H1 (cell line): Measurements from ENCODE around the gene CST2. TPM values are rescaled to one million over a fixed set of nuclear protein-coding genes. Genes with fewer than 3 reads are reported as not detected.

ENCODE experiments used
- CTCF ChIA-PET: fragments of 300-600 bp; sonication (Branson Sonifier 250); formaldehyde crosslinking; loops from one replicate; lab custom pipeline; 2021; ENCODE audit not compliant: partially characterized antibody; lab: Charles Lee
- POLR2A ChIA-PET: fragments of 300-600 bp; sonication (Branson Sonifier 250); formaldehyde crosslinking; loops from one replicate; lab custom pipeline; 2021; ENCODE audit warnings: inconsistent platforms; ENCODE audit not compliant: partially characterized antibody; lab: Charles Lee
- DNase-seq, 2 experiments: peaks; one replicate each; pipeline versions ENCODE4 v3.0.0 to v3.0.0-alpha.2; 2010 to 2022; ENCODE audit warnings: low spot score in 2 of 2, low read depth in 1 of 2, mixed read lengths in 1 of 2
- FAIRE-seq: peaks from 2 replicates; lab custom pipeline; 2011; peaks lifted over from hg19 to GRCh38; lab: Jason Lieb, UNC
- H2AFZ ChIP-seq: 2 replicates; pipeline ENCODE4 v1.8.1; 2012; ENCODE audit warnings: low read length, inconsistent platforms
- H2AK5ac ChIP-seq: 2 replicates; pipeline ENCODE4 v1.6.1; 2013; ENCODE audit warnings: low read depth, low read length
- H2BK120ac ChIP-seq: replicated peaks from 2 replicates; pipeline ENCODE3; 2013; ENCODE audit warnings: low read depth, low read length, inconsistent platforms
- H2BK12ac ChIP-seq: 2 replicates; pipeline ENCODE4 v1.6.1; 2013; ENCODE audit warnings: low read depth, low read length
- H2BK15ac ChIP-seq: 2 replicates; pipeline ENCODE4 v1.6.1; 2013; ENCODE audit warnings: low read length
- H2BK20ac ChIP-seq: 2 replicates; pipeline ENCODE4 v1.6.1; 2013; ENCODE audit warnings: low read length
- H2BK5ac ChIP-seq: 2 replicates; pipeline ENCODE4 v1.6.1; 2013; ENCODE audit warnings: low read depth, low read length
- H3K14ac ChIP-seq: 2 replicates; pipeline ENCODE4 v1.6.1; 2013; ENCODE audit warnings: inconsistent platforms; ENCODE audit not compliant: insufficient read length
- H3K18ac ChIP-seq: 2 replicates; pipeline ENCODE4 v1.6.1; 2013; ENCODE audit warnings: low read length; ENCODE audit errors: extremely low read depth
- H3K23ac ChIP-seq: 2 replicates; pipeline ENCODE4 v1.6.1; 2013; ENCODE audit warnings: inconsistent platforms; ENCODE audit not compliant: insufficient read length
- H3K23me2 ChIP-seq: 2 replicates; pipeline ENCODE4 v1.6.1; 2013; ENCODE audit warnings: low read depth, low read length
- H3K27ac ChIP-seq: 2 replicates; pipeline ENCODE4 v1.6.1; 2011; ENCODE audit warnings: low read depth, low read length, inconsistent platforms
- H3K27me3 ChIP-seq, 4 experiments: replicated peaks in 1 of 4; 1 replicate in 1 of 4; 2 replicates in 3 of 4; pipeline versions ENCODE4 v1.6.1 to v1.8.1; 2011 to 2013; ENCODE audit warnings: low read length in 3 of 4, mild to moderate bottlenecking in 3 of 4, inconsistent platforms in 2 of 4, mixed read lengths in 2 of 4, moderate library complexity in 1 of 4; ENCODE audit not compliant: control insufficient read depth in 3 of 4, insufficient read depth in 3 of 4; ENCODE audit errors: extremely low read depth in 1 of 4
- H3K36me3 ChIP-seq, 4 experiments: 2 replicates each; pipeline versions ENCODE4 v1.6.1 to v1.8.1; 2011 to 2013; ENCODE audit warnings: mild to moderate bottlenecking in 4 of 4, low read length in 3 of 4, moderate library complexity in 2 of 4, control low read depth in 1 of 4, inconsistent platforms in 1 of 4; ENCODE audit not compliant: insufficient read depth in 4 of 4, control insufficient read depth in 2 of 4
- H3K4ac ChIP-seq: replicated peaks from 2 replicates; pipeline ENCODE3; 2013; ENCODE audit warnings: low read length, low read depth, mixed read lengths, inconsistent platforms; ENCODE audit not compliant: insufficient read length
- H3K4me1 ChIP-seq, 4 experiments: replicated peaks in 1 of 4; 1 replicate in 1 of 4; 2 replicates in 3 of 4; pipeline versions ENCODE4 v1.6.1 to v1.8.1; 2011 to 2013; ENCODE audit warnings: low read length in 3 of 4, inconsistent platforms in 2 of 4, mixed read lengths in 1 of 4; ENCODE audit not compliant: insufficient read depth in 4 of 4, control insufficient read depth in 3 of 4
- H3K4me2 ChIP-seq, 2 experiments: 2 replicates each; pipeline versions ENCODE4 v1.6.1 to v1.8.1; 2011 to 2013; ENCODE audit warnings: low read depth in 2 of 2, low read length in 2 of 2, control low read depth in 1 of 2, inconsistent platforms in 1 of 2, mild to moderate bottlenecking in 1 of 2; ENCODE audit not compliant: insufficient read depth in 1 of 2
- H3K4me3 ChIP-seq, 4 experiments: fragments of 200-600, 300-600 bp in 1 of 4; sonication (generic), shearing (Covaris generic), sonication (Bioruptor Twin) in 1 of 4; 2 replicates each; pipeline versions ENCODE4 v1.5.1 to v1.8.1; 2011 to 2016; ENCODE audit warnings: low read length in 4 of 4, low read depth in 3 of 4, control low read depth in 2 of 4, inconsistent platforms in 2 of 4, mild to moderate bottlenecking in 2 of 4, mixed read lengths in 1 of 4, moderate library complexity in 1 of 4; ENCODE audit not compliant: insufficient read depth in 2 of 4; ENCODE audit errors: extremely low read depth in 1 of 4
- H3K56ac ChIP-seq: replicated peaks from 2 replicates; pipeline ENCODE3; 2013; ENCODE audit warnings: low read depth, mild to moderate bottlenecking, mixed read lengths, low read length, inconsistent platforms; ENCODE audit not compliant: insufficient read length
- H3K79me1 ChIP-seq: 2 replicates; pipeline ENCODE4 v1.6.1; 2013; ENCODE audit warnings: low read depth, low read length, control low read depth
- H3K79me2 ChIP-seq, 2 experiments: 2 replicates each; pipeline versions ENCODE4 v1.6.1 to v1.8.1; 2012 to 2013; ENCODE audit warnings: low read length in 2 of 2, mild to moderate bottlenecking in 2 of 2, inconsistent platforms in 1 of 2; ENCODE audit not compliant: insufficient read depth in 2 of 2, control insufficient read depth in 1 of 2
- H3K9ac ChIP-seq, 4 experiments: replicated peaks in 1 of 4; 1 replicate in 1 of 4; 2 replicates in 3 of 4; pipeline versions ENCODE4 v1.6.1 to v1.8.1; 2011 to 2013; ENCODE audit warnings: low read depth in 3 of 4, low read length in 3 of 4, control low read depth in 2 of 4, mild to moderate bottlenecking in 2 of 4, moderate library complexity in 2 of 4, inconsistent platforms in 1 of 4; ENCODE audit errors: extremely low read depth in 1 of 4
- H3K9me3 ChIP-seq, 2 experiments: 2 replicates each; pipeline versions ENCODE4 v1.6.1 to v1.8.1; 2012 to 2013; ENCODE audit warnings: mild to moderate bottlenecking in 2 of 2, moderate library complexity in 2 of 2, control low read depth in 1 of 2, inconsistent platforms in 1 of 2, low read depth in 1 of 2, low read length in 1 of 2, mixed read lengths in 1 of 2; ENCODE audit not compliant: insufficient read depth in 2 of 2
- H4K20me1 ChIP-seq, 2 experiments: replicated peaks in 1 of 2; 2 replicates each; pipeline versions ENCODE3 to v1.8.1; 2011 to 2013; ENCODE audit warnings: inconsistent platforms in 2 of 2, low read length in 2 of 2, mild to moderate bottlenecking in 1 of 2; ENCODE audit not compliant: insufficient read depth in 2 of 2, control insufficient read depth in 1 of 2
- H4K5ac ChIP-seq: 2 replicates; pipeline ENCODE4 v1.6.1; 2013; ENCODE audit warnings: low read length, low read depth, mixed read lengths, inconsistent platforms; ENCODE audit not compliant: insufficient read length
- H4K8ac ChIP-seq: 2 replicates; pipeline ENCODE4 v1.8.0; 2013; ENCODE audit warnings: mild to moderate bottlenecking, moderate library complexity, low read length, inconsistent platforms; ENCODE audit not compliant: insufficient read depth; ENCODE audit errors: extremely low read depth
- H4K91ac ChIP-seq: replicated peaks from 2 replicates; pipeline ENCODE3; 2013; ENCODE audit warnings: low read length, mixed read lengths, inconsistent platforms; ENCODE audit not compliant: insufficient read length
- PHF8 ChIP-seq: fragments of 200-600 bp; sonication (generic); conservative IDR thresholded peaks from 2 replicates; pipeline ENCODE4 v1.7.1; 2012; ENCODE audit warnings: low read depth, mild to moderate bottlenecking, inconsistent platforms, low read length, moderate library complexity
- POLR2AphosphoS5 ChIP-seq: IDR thresholded peaks from 2 replicates; pipeline ENCODE4 v1.6.1; 2011; ENCODE audit warnings: low read depth, low read length
- RAD21 ChIP-seq, 2 experiments: IDR thresholded peaks in 1 of 2; conservative IDR thresholded peaks in 1 of 2; 2 replicates each; pipeline ENCODE4 v1.6.1; 2011; ENCODE audit warnings: low read depth in 2 of 2, low read length in 2 of 2, improper control_type of control experiment in 1 of 2, inconsistent platforms in 1 of 2, mild to moderate bottlenecking in 1 of 2, moderate library complexity in 1 of 2
- SRF ChIP-seq: IDR thresholded peaks from 2 replicates; pipeline ENCODE4 v1.6.1; 2011; ENCODE audit warnings: mild to moderate bottlenecking, low read depth, low read length, moderate library complexity
- WGBS, 2 experiments: shearing (Covaris generic) in 1 of 2; methylation state at CpG; one replicate each; pipeline versions ENCODE4 v1.1.6 to v1.1.7; 2013 to 2015; ENCODE audit warnings: low lambda C conversion rate in 2 of 2, mixed read lengths in 2 of 2, inconsistent platforms in 1 of 2, low coverage in 1 of 2, missing lambda C conversion rate in 1 of 2; ENCODE audit not compliant: insufficient replicate concordance in 2 of 2, insufficient coverage in 1 of 2, insufficient read length in 1 of 2; ENCODE audit errors: extremely low coverage in 1 of 2, missing lambda C conversion rate in 1 of 2; 5-methylcytosine and 5-hydroxymethylcytosine counted together
- polyA plus RNA-seq, 7 experiments: library from polyadenylated mRNA; depleted of rRNA in 3 of 7; stranded (reverse) in 5 of 7; unstranded in 2 of 7; fragments of >200 nt in 5 of 7; fragments of 200-250 nt in 2 of 7; gene quantifications; 1 replicate in 5 of 7; 2 replicates in 1 of 7; 4 replicates in 1 of 7; pipeline versions ENCODE4 v1.2.1 to v1.2.3, GENCODE V29; 2011 to 2013; ENCODE audit warnings: missing spikeins in 2 of 7, mixed read lengths in 2 of 7
- total RNA-seq: library from RNA; stranded (reverse); fragmentation: NEBNext Ultra II Directional; extraction: Animal tissue kit (Norgen Biotek cat#: 25700); gene quantifications from 2 replicates; pipeline ENCODE4 v1.2.1, GENCODE V29; 2021
- TF ChIP-seq, protein P1 (sequence below): IDR thresholded peaks from 2 replicates; pipeline ENCODE4 v1.6.1; 2012; ENCODE audit warnings: inconsistent platforms

The CST2 gene
- total and polyA plus RNA-seq, 2 of the 8 experiments (the other 6 are each of a cell fraction or from before 2014, with no cell fraction given): not detected

DNA sequence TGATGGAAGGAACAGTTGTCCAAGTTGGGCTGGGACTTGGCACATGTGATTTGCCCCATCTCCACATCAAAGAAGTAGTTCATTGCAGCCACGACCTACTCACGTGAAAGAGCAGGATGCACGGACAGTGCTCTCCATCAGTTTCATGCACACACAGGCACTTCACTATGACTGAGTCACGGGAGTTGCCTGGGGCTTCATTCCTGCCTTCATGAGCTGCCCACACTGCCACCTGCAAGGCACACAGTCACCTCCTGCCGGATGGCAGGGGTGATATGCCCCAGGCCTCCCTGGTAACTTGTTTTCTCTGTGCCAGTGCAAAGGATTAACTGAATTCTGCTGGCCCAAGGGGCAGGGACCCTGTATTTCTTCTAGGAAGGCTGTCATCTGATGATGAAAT lies 30.2 kb upstream of the CST2 start:
- Histone ChIP-seq H3K23me2 (no peaks in the 10 kb centered on the region), H3K4me1 (peaks cover 0 to 4% (median 0%) of the 10 kb centered on the region in 4 experiments; a peak in 1 of 7 replicates), H3K79me1 (no peaks in the 10 kb centered on the region), H2AK5ac (0 out of 2 replicates have a peak overlapping the region, but pooled peaks have one; percentile 60), H3K56ac (no peak overlapping the region), H4K5ac (no peak overlapping the region), H2BK120ac (no peak overlapping the region), H3K27me3 (no peaks in the 10 kb centered on the region), H3K23ac (no peak overlapping the region), H4K91ac (no peak overlapping the region), H3K9ac (no peak overlapping the region), H4K8ac (no peak overlapping the region), H3K18ac (no peak overlapping the region), H3K36me3 (no peaks in the 10 kb centered on the region), H3K4ac (peak overlapping the region; percentile 6), H2BK15ac (no peak overlapping the region), H2BK5ac (peak overlapping the region; percentile 6; the same call in 1 of the 2 replicates), H3K27ac (no peak overlapping the region), H2BK20ac (no peak overlapping the region), H2AFZ (no peak overlapping the region), H3K14ac (no peak overlapping the region), H3K9me3 (no peaks in the 10 kb centered on the region), H3K4me2 (no peak overlapping the region), H4K20me1 (no peaks in the 10 kb centered on the region), H3K79me2 (no peaks in the 10 kb centered on the region), H3K4me3 (no peak overlapping the region), H2BK12ac (no peak overlapping the region)
- 84% methylated on average over 5 of the region's 5 CpGs; no CpG with 5 or more reads in 1 of the 2 experiments for WGBS, 2 experiments
- FAIRE-seq (no peak), DNase-seq (no peak)
- CTCF ChIA-PET: no interaction called here
- TF ChIP-seq PHF8 (no peak), RAD21 (IDR thresholded peaks at IDR 0.05 in 1 of 2, conservative IDR thresholded peaks at IDR 0.05 in 1 of 2; ENCODE audit: low read depth in 2 of 2, low read length in 2 of 2) (no peak), POLR2AphosphoS5 (no peak), SRF (no peak)
- TF ChIP-seq, protein P1, sequence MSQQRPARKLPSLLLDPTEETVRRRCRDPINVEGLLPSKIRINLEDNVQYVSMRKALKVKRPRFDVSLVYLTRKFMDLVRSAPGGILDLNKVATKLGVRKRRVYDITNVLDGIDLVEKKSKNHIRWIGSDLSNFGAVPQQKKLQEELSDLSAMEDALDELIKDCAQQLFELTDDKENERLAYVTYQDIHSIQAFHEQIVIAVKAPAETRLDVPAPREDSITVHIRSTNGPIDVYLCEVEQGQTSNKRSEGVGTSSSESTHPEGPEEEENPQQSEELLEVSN: no peak
- POLR2A ChIA-PET: no interaction called here
